GM19240 (cell line): ENCODE data around the gene HIVEP2.

Source experiments
- DNase-seq: peaks from one replicate; pipeline ENCODE4 v3.0.0; 2011; ENCODE audit warnings: low spot score; ENCODE audit not compliant: insufficient read length

The HIVEP2 gene

GRCh38 chr6:142845143-142845571, 99.8 kb downstream of the HIVEP2 start:
- DNase-seq = no peak

GRCh38 chr6:142844065-142844755, 100.8 kb downstream of the HIVEP2 start:
- no peak for DNase-seq

GRCh38 chr6:142843361-142843760, 101.6 kb downstream of the HIVEP2 start:
- no peak for DNase-seq

GRCh38 chr6:142842418-142843261, 102.3 kb downstream of the HIVEP2 start:
- DNase-seq = no peak

GRCh38 chr6:142841915-142842314, 103.1 kb downstream of the HIVEP2 start:
- no peak for DNase-seq

GRCh38 chr6:142839686-142840040, 105.3 kb downstream of the HIVEP2 start:
- DNase-seq = no peak

GRCh38 chr6:142838821-142839685, 105.9 kb downstream of the HIVEP2 start:
- DNase-seq = no peak

GRCh38 chr6:142835787-142836535, 109.0 kb downstream of the HIVEP2 start:
- no peak for DNase-seq

- DNase-seq = no peak
Measured at GRCh38 chr6:142834853-142835252, 110.1 kb downstream of the HIVEP2 start.

GRCh38 chr6:142833798-142834197, 111.2 kb downstream of the HIVEP2 start:
- no peak for DNase-seq

GRCh38 chr6:142833054-142833453, 111.9 kb downstream of the HIVEP2 start:
- DNase-seq = no peak

- no peak for DNase-seq
Measured at GRCh38 chr6:142830807-142831206, 114.2 kb downstream of the HIVEP2 start.

GRCh38 chr6:142830116-142830710, 114.8 kb downstream of the HIVEP2 start:
- no peak for DNase-seq

GRCh38 chr6:142829556-142829955, 115.4 kb downstream of the HIVEP2 start:
- no peak for DNase-seq

- DNase-seq = no peak
Measured at GRCh38 chr6:142827991-142828390, 117.0 kb downstream of the HIVEP2 start.

- DNase-seq = no peak
Measured at GRCh38 chr6:142827369-142827768, 117.6 kb downstream of the HIVEP2 start.

- DNase-seq = no peak
Measured at GRCh38 chr6:142825760-142826159, 119.2 kb downstream of the HIVEP2 start.

- no peak for DNase-seq
Measured at GRCh38 chr6:142824426-142824825, 120.5 kb downstream of the HIVEP2 start.

- DNase-seq = no peak
Measured at GRCh38 chr6:142823256-142823902, 121.6 kb downstream of the HIVEP2 start.

- DNase-seq = no peak
Measured at GRCh38 chr6:142822842-142823241, 122.1 kb downstream of the HIVEP2 start.
